Measurements from ENCODE around the gene NOTCH1. TPM values are rescaled to one million over a fixed set of nuclear protein-coding genes. Genes with fewer than 3 reads are reported as not detected.

NOTCH1 gene
- total and polyA plus RNA-seq, 12 donors: 7.3 to 27.0 (median 19.9) TPM

DNA sequence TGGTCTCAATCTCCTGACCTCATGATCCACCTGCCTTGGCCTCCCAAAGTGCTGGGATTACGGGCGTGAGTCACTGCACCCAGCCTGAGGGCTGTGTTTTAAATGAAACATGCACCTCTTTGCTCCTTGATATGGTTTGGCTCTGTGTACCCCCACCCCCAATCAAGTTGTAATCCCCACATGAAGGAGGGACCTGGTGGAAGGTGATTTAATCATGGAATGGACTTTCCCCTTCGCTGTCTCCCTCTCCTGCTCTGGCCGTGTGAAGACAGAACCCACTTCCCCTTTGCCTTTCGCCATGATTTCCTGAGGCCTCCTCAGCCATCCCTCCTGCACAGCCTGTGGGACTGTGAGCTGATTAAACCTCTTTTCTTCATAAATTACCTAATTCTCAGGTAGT is 12.5 kb upstream of the NOTCH1 start:
- Histone ChIP-seq H3K27ac (peak overlapping the region in 1 of 10 donors; percentile 67), H3K4me3 (no peak overlapping the region), H3K4me1 (peaks cover 5 to 46% (median 10%) of the 10 kb centered on the region in 9 donors), H3K36me3 (no peaks in the 10 kb centered on the region), H3K9me3 (peaks cover 0 to 11% (median 0%) of the 10 kb centered on the region in 11 donors), H3K27me3 (no peaks in the 10 kb centered on the region)
- WGBS, 2 donors: 68% methylated on average over 5 of the region's 5 CpGs
- intact Hi-C loops (cut with DNase I): no loop called here
- ATAC-seq (no peak), DNase-seq (peak in 1 of 2 donors; percentile 7)
- TF ChIP-seq, protein P1, sequence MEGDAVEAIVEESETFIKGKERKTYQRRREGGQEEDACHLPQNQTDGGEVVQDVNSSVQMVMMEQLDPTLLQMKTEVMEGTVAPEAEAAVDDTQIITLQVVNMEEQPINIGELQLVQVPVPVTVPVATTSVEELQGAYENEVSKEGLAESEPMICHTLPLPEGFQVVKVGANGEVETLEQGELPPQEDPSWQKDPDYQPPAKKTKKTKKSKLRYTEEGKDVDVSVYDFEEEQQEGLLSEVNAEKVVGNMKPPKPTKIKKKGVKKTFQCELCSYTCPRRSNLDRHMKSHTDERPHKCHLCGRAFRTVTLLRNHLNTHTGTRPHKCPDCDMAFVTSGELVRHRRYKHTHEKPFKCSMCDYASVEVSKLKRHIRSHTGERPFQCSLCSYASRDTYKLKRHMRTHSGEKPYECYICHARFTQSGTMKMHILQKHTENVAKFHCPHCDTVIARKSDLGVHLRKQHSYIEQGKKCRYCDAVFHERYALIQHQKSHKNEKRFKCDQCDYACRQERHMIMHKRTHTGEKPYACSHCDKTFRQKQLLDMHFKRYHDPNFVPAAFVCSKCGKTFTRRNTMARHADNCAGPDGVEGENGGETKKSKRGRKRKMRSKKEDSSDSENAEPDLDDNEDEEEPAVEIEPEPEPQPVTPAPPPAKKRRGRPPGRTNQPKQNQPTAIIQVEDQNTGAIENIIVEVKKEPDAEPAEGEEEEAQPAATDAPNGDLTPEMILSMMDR (IDR thresholded peaks at IDR 0.05): no peak

DNA sequence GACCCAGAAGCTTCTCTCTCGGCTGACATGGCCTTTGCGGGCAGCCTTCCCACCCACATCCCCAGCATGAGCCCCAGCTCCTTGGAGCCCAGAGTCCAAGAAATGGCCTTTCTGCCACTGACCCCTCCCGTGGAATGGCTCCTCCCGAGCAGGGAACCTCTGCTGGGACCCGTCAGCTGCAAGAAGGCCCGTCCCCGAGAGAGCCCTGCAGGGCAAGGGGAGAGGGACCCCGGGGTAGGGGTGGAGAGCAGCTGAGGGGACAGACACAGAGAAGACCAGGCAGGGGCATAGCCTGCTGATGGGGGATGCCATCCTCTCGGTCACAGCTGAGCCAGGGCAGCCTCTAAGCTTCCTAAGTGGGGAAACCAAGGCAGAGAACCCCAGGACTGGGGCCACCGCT is 11.2 kb upstream of the NOTCH1 start:
- WGBS, 2 donors: 85 to 95% methylated on average over 9 to 10 of the region's 10 CpGs
- H3K4me1 ChIP-seq: peaks cover 0 to 47% (median 7%) of the 10 kb centered on the region in 9 donors
- DNase-seq (peak in 1 of 2 donors; percentile 5), ATAC-seq (no peak)
- H3K9me3 ChIP-seq: peaks cover 0 to 11% (median 0%) of the 10 kb centered on the region in 11 donors
- no peak overlapping the region for H3K4me3 ChIP-seq
- H3K27me3 ChIP-seq: no peaks in the 10 kb centered on the region
- TF ChIP-seq, protein P1 (IDR thresholded peaks at IDR 0.05): no peak
- intact Hi-C loops (cut with DNase I): no loop called here
- peak overlapping the region in 1 of 10 donors; percentile 67 for H3K27ac ChIP-seq
- no peaks in the 10 kb centered on the region for H3K36me3 ChIP-seq

DNA sequence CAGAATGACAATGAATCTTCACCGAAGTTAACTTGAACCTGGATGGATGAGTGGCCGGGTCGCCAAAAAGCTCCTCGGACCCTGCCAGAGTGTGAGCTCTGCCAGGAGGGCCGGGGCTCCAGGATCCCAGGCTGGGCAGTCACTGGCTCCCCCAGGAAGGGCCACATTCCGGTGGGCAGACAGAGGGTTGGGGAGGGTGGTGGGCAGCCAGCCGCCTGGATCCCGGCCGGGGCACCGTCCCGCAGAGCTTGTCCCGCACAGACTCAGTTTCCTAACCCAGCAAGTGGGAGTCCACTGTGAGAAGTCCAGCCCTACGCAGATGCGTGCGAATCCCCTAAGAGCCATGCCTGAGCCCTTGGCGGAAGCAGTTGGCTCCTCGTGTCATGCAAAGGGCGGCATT is 10.3 kb upstream of the NOTCH1 start:
- Histone ChIP-seq H3K4me1 (peaks cover 0 to 55% (median 15%) of the 10 kb centered on the region in 9 donors), H3K4me3 (no peak overlapping the region), H3K27ac (no peak overlapping the region), H3K9me3 (peaks cover 0 to 11% (median 0%) of the 10 kb centered on the region in 11 donors), H3K27me3 (no peaks in the 10 kb centered on the region), H3K36me3 (no peaks in the 10 kb centered on the region)
- 90 to 92% methylated on average over 18 of the region's 18 CpGs for WGBS, 2 donors
- ATAC-seq (no peak), DNase-seq (no peak)
- intact Hi-C loops (cut with DNase I): no loop called here
- TF ChIP-seq, protein P1 (IDR thresholded peaks at IDR 0.05): no peak

DNA sequence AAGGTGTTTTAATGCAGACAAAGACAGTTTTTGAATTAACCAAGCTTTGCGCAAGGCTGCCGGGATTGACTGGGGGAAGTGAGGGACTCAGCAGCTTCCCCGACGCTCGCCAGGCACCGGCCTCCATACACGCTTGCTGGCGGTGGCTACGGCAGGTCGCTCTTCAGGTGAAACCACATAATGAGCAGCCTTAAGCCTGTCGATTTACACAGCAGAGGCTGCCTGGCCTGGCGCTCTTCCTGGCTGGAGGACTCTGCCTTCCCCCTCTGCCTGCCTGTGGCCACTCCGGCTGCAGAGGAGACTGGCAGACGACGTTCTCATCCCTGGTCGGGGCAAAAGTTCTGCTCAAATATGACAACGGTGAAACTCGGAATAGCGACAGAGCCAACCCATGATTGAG is 9.0 kb upstream of the NOTCH1 start:
- intact Hi-C loops (cut with DNase I): loop anchor here in 1 of 10 donors (5.0 kb wide), 1 partner anchor 52 kb away; no protein-coding TSS in a partner anchor
- Histone ChIP-seq H3K27ac (no peak overlapping the region), H3K9me3 (peaks cover 0 to 8% (median 0%) of the 10 kb centered on the region in 11 donors), H3K36me3 (no peaks in the 10 kb centered on the region), H3K4me3 (no peak overlapping the region), H3K27me3 (no peaks in the 10 kb centered on the region), H3K4me1 (peaks cover 3 to 63% (median 24%) of the 10 kb centered on the region in 9 donors)
- 92 to 95% methylated on average over 19 of the region's 19 CpGs for WGBS, 2 donors
- DNase-seq (no peak), ATAC-seq (no peak)
- TF ChIP-seq, protein P1 (IDR thresholded peaks at IDR 0.05): no peak

All from heart right ventricle (tissue), 16 donors.